ENCODE data around the gene ALCAM.

Gene ALCAM

GRCh38 chr3:105513042-105513441, 146.3 kb downstream of the ALCAM start:
- no peak overlapping the region for H3K4me3 ChIP-seq (ENCODE audit: low read length)

GRCh38 chr3:105513886-105514285, 147.2 kb downstream of the ALCAM start:
- DNase-seq (ENCODE audit: low read depth) = peak; percentile 55
- TF ChIP-seq CTCF (conservative IDR thresholded peaks at IDR 0.05; ENCODE audit: low read length) = no peak
- no peak overlapping the region for H3K4me3 ChIP-seq (ENCODE audit: low read length)

More at GRCh38 chr3:105513042-105513441, 146.3 kb downstream of the ALCAM start:
- DNase-seq (ENCODE audit: low read depth) = peak; percentile 94
- TF ChIP-seq CTCF (conservative IDR thresholded peaks at IDR 0.05; ENCODE audit: low read length) = no peak

DNA sequence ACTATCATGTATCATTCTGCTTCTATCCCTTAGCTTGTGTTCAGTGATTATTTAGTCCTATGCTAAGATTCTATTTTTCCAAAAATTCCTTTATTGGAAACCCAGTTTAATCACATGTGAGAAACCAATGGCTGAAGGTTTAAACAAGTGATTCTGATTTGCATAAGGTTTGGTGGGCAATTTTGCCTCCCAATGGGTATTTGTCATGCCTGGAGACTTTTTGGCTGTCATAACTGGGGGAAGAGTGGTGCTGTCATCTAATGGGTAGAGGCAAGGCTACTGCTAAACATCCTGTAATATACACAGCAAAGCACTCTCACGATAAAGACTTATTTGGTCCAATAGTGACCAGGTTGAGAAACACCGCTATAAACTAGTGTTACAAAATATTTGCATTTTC, 148.7 kb downstream of the ALCAM start:
- no peak overlapping the region for H3K4me3 ChIP-seq (ENCODE audit: low read length)
- TF ChIP-seq CTCF (conservative IDR thresholded peaks at IDR 0.05; ENCODE audit: low read length) = no peak

GRCh38 chr3:105516972-105517371, 150.3 kb downstream of the ALCAM start:
- DNase-seq (ENCODE audit: low read depth) = no peak
- TF ChIP-seq CTCF (conservative IDR thresholded peaks at IDR 0.05; ENCODE audit: low read length) = no peak
- no peak overlapping the region for H3K4me3 ChIP-seq (ENCODE audit: low read length)

More for the DNA sequence above, 148.7 kb downstream of the ALCAM start:
- no peak for DNase-seq (ENCODE audit: low read depth)

DNA sequence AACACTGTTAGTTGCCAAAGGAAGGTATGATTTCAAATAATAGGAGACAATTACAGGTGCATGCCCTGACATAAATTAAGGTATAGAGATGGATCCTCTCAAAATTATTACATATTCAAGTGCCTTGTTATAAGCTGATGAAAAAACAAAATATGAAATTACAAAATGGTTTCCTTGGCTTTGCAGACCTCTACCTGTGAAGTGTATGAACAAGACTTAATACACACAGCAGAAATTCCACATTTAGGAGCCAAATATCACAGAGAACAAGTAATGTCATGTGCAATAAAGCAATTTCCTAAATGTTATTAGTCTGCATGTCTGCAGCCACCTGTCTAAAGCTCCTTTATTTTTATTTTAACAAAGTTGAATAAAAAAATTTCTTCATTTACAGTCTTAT, 151.5 kb downstream of the ALCAM start:
- TF ChIP-seq CTCF (conservative IDR thresholded peaks at IDR 0.05; ENCODE audit: low read length) = 0 out of 2 replicates have a peak, but pooled peaks have one; percentile 6

DNA sequence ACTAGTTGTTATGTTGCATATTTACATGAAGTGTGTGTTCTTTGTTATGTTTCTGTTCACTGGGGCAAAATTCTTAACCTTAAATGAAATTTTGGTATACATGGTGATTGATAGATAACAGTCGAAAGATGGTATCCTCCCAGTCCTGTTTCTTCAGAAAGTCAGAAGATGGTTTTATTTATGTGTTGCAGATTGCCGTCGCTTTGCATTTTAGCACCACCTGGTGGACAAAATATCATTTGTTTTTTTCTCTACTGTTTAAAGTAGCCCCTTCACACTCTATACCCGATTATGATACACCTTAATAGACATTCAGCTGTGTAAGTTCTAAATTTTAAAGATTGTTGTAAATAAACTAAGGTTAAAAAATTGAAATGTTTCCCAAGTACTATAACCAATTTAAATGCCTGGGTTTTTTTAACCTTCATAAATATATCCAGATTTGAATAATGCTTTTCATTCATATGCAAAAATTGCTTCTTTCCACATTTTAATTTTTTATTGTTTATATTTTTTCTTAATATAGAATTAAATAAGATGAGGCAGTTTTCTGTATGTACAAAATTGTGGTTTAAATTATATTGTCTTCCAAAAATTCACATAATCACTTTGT, 152.2 kb downstream of the ALCAM start:
- no peak overlapping the region for H3K4me3 ChIP-seq (ENCODE audit: low read length)
- TF ChIP-seq CTCF (conservative IDR thresholded peaks at IDR 0.05; ENCODE audit: low read length) = peak; percentile 66
- DNase-seq (ENCODE audit: low read depth) = peak; percentile 69

More for the DNA sequence above, 151.5 kb downstream of the ALCAM start:
- no peak overlapping the region for H3K4me3 ChIP-seq (ENCODE audit: low read length)
- DNase-seq (ENCODE audit: low read depth) = no peak

- no peak for TF ChIP-seq CTCF (conservative IDR thresholded peaks at IDR 0.05; ENCODE audit: low read length)
- no peak overlapping the region for H3K4me3 ChIP-seq (ENCODE audit: low read length)
- no peak for DNase-seq (ENCODE audit: low read depth)
These were observed 155.1 kb downstream of the ALCAM start for GRCh38 chr3:105521770-105522169.
